PC-3 (cell line): ENCODE results near the gene DUSP22. TPM values are rescaled to one million over a fixed set of nuclear protein-coding genes. Genes with fewer than 3 reads are reported as not detected.

Experiments used
- ATAC-seq: fragments of 200-7000 bp; cut with Tn5 transposase; 2 replicates; pipeline ENCODE4 v1.9.1; 2020; ENCODE audit warnings: mild to moderate bottlenecking, moderate library complexity
- BruUV-seq: library from RNA; stranded (reverse); fragments of 400-500 nt; replicated peaks from 2 replicates; lab custom pipeline; 2021; lab: Mats Ljungman, UMichigan
- CTCF ChIA-PET: fragments of 300-600 bp; sonication (Branson Sonifier 250); formaldehyde crosslinking; loops from one replicate; lab custom pipeline; 2022; ENCODE audit warnings: antibody characterized with exemption; lab: Charles Lee
- POLR2A ChIA-PET: fragments of 300-600 bp; sonication (Branson Sonifier 250); formaldehyde crosslinking; loops from one replicate; lab custom pipeline; 2022; ENCODE audit warnings: antibody characterized with exemption; ENCODE audit not compliant: unreplicated experiment; lab: Charles Lee
- DNase-seq: peaks from one replicate; pipeline ENCODE4 v3.0.0-alpha.2; 2015
- H2AFZ ChIP-seq: fragments of 300-600 bp; sonication (generic); 2 replicates; pipeline ENCODE4 v1.6.0; 2016; ENCODE audit warnings: antibody characterized with exemption, low read length
- H3F3A ChIP-seq: fragments of 300-600 bp; sonication (generic); one replicate; pipeline ENCODE4 v1.6.0; 2017; ENCODE audit warnings: antibody characterized with exemption, low read length, control low read depth, mild to moderate bottlenecking; ENCODE audit not compliant: unreplicated experiment
- H3K27ac ChIP-seq: fragments of 300-600 bp; sonication (generic); 2 replicates; pipeline ENCODE4 v1.5.1; 2016; ENCODE audit warnings: mild to moderate bottlenecking, low read length
- H3K27me3 ChIP-seq: fragments of 300-600 bp; sonication (generic); 2 replicates; pipeline ENCODE4 v1.6.1; 2016; ENCODE audit warnings: low read length, mixed read lengths
- H3K36me3 ChIP-seq: fragments of 300-600 bp; sonication (generic); 2 replicates; pipeline ENCODE4 v1.6.1; 2016; ENCODE audit warnings: low read depth, mixed run types, low read length, mixed read lengths
- H3K4me1 ChIP-seq: fragments of 300-600 bp; sonication (generic); 2 replicates; pipeline ENCODE4 v1.5.1; 2016; ENCODE audit warnings: low read length; ENCODE audit not compliant: insufficient read depth
- H3K4me2 ChIP-seq: fragments of 300-600 bp; sonication (generic); 2 replicates; pipeline ENCODE4 v1.6.0; 2016; ENCODE audit warnings: low read length
- H3K4me3 ChIP-seq: fragments of 300-600 bp; sonication (generic); 2 replicates; pipeline ENCODE4 v1.5.1; 2016; ENCODE audit warnings: mild to moderate bottlenecking, low read length, mixed read lengths
- H3K79me2 ChIP-seq: fragments of 300-600 bp; sonication (generic); 2 replicates; pipeline ENCODE4 v1.6.1; 2017; ENCODE audit warnings: low read length, mixed read lengths
- H3K9ac ChIP-seq: fragments of 300-600 bp; sonication (generic); 2 replicates; pipeline ENCODE4 v1.6.0; 2016; ENCODE audit warnings: mild to moderate bottlenecking, low read length
- H3K9me2 ChIP-seq: fragments of 300-600 bp; sonication (generic); replicated peaks from 2 replicates; pipeline ENCODE4 v1.6.1; 2016; ENCODE audit warnings: mixed run types, low read length, mixed read lengths
- H3K9me3 ChIP-seq: fragments of 300-600 bp; sonication (generic); 2 replicates; pipeline ENCODE4 v1.6.1; 2016; ENCODE audit warnings: low read length, mixed read lengths
- H4K20me1 ChIP-seq: fragments of 300-600 bp; sonication (generic); 2 replicates; pipeline ENCODE4 v1.6.1; 2016; ENCODE audit warnings: low read length, mixed read lengths
- CTCF ChIP-seq: fragments of 300-600 bp; sonication (generic); conservative IDR thresholded peaks from 2 replicates; pipeline ENCODE4 v1.5.1; 2017; ENCODE audit warnings: antibody characterized with exemption, low read depth, mild to moderate bottlenecking, low read length
- EZH2 ChIP-seq: fragments of 300-600 bp; sonication (generic); IDR thresholded peaks from one replicate; pipeline ENCODE4 v1.6.1; 2017; ENCODE audit warnings: antibody characterized with exemption, mild to moderate bottlenecking, low read length; ENCODE audit not compliant: unreplicated experiment
- EZH2phosphoT487 ChIP-seq: fragments of 300-600 bp; sonication (generic); IDR thresholded peaks from 2 replicates; pipeline ENCODE4 v1.6.1; 2018; ENCODE audit warnings: mild to moderate bottlenecking, antibody characterized with exemption, low read length, borderline replicate concordance
- intact Hi-C: fragments of 100-400 bp; cut with micrococcal nuclease; formaldehyde crosslinking; loops from 2 replicates; pipeline ENCODE4 v1.9.0; 2023
- total RNA-seq: library from RNA; depleted of rRNA; stranded (reverse); fragments of >200 nt; gene quantifications from 2 replicates; pipeline ENCODE4 v1.2.3, GENCODE V29; 2014

Gene DUSP22
- total RNA-seq, 1 experiment from 2014 or later, result 37.8 TPM

DNA sequence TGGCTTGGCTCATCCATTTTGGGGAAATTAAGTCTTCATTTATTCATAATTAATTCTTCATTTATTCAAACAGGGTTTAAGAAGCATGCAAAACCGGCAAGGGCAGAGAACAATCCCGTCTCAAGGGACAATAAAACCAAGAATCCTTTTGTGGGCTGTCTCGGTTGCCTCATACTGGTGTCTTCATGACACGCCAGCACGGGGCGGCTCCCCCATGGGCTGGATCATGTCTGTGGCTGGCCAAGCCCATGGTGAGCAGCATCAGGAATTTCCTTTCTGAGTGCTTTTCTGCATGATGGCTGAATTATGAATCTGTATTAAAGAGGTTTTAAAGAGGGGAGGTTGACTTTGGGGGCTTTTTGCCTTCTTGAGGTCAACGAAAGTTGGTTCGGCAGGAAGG lies 38.3 kb upstream of the DUSP22 start:
- H3K36me3 ChIP-seq, result no peaks in the 10 kb centered on the region
- no TSS peak for BruUV-seq
- H3K9ac ChIP-seq, result no peak overlapping the region
- no peak overlapping the region for H3K27ac ChIP-seq
- H4K20me1 ChIP-seq, result no peaks in the 10 kb centered on the region
- H3K9me3 ChIP-seq, result no peaks in the 10 kb centered on the region
- POLR2A ChIA-PET, result no interaction called here
- H3K9me2 ChIP-seq, result no peaks in the 10 kb centered on the region
- CTCF ChIA-PET, result no interaction called here
- intact Hi-C loops, result no loop called here
- no peak overlapping the region for H3K4me3 ChIP-seq
- ATAC-seq (no peak), DNase-seq (no peak)
- H3K4me1 ChIP-seq, result peaks cover 13% of the 10 kb centered on the region; the same call in 1 of the 2 replicates
- H3K79me2 ChIP-seq, result no peaks in the 10 kb centered on the region
- H2AFZ ChIP-seq, result no peak overlapping the region
- no peak for TF ChIP-seq EZH2
- TF ChIP-seq CTCF, result no peak
- no peak for TF ChIP-seq EZH2phosphoT487
- no peak overlapping the region for H3K4me2 ChIP-seq
- no peaks in the 10 kb centered on the region for H3K27me3 ChIP-seq
- H3F3A ChIP-seq, result no peaks in the 10 kb centered on the region

- no peaks in the 10 kb centered on the region for H3F3A ChIP-seq
- ATAC-seq, result no peak
- POLR2A ChIA-PET, result no interaction called here
These were observed 37.1 kb upstream of the DUSP22 start for GRCh38 chr6:255041-255750.

More at GRCh38 chr6:255041-255750, 37.1 kb upstream of the DUSP22 start:
- H3K9me2 ChIP-seq, result no peaks in the 10 kb centered on the region
- H3K4me1 ChIP-seq, result peaks cover 13% of the 10 kb centered on the region; the same call in 1 of the 2 replicates
- H3K27ac ChIP-seq, result no peak overlapping the region
- CTCF ChIA-PET, result no interaction called here
- no peak for DNase-seq
- no peaks in the 10 kb centered on the region for H3K27me3 ChIP-seq
- TF ChIP-seq EZH2phosphoT487, result no peak
- TF ChIP-seq CTCF, result no peak
- no peak for TF ChIP-seq EZH2
- H3K36me3 ChIP-seq, result no peaks in the 10 kb centered on the region
- no peak overlapping the region for H3K4me2 ChIP-seq
- no peak overlapping the region for H3K9ac ChIP-seq
- no peak overlapping the region for H2AFZ ChIP-seq
- H4K20me1 ChIP-seq, result no peaks in the 10 kb centered on the region
- no peaks in the 10 kb centered on the region for H3K79me2 ChIP-seq
- H3K9me3 ChIP-seq, result no peaks in the 10 kb centered on the region
- no TSS peak for BruUV-seq
- intact Hi-C loops, result no loop called here
- no peak overlapping the region for H3K4me3 ChIP-seq
